HG02970 (cell line): ENCODE results near the gene NT5C.
"Not testable (repeated sequence)": the region's sequence is repeated elsewhere in the genome, so short reads cannot be mapped to it uniquely, and the experiment has no call there.

Source experiments
- ATAC-seq: cut with Tn5 transposase; IDR thresholded peaks from one replicate; pipeline ENCODE4 v1.9.1; 2021; ENCODE audit warnings: mild to moderate bottlenecking, moderate library complexity, moderate number of reproducible peaks; ENCODE audit not compliant: unreplicated experiment, low FRiP score

Gene NT5C

DNA sequence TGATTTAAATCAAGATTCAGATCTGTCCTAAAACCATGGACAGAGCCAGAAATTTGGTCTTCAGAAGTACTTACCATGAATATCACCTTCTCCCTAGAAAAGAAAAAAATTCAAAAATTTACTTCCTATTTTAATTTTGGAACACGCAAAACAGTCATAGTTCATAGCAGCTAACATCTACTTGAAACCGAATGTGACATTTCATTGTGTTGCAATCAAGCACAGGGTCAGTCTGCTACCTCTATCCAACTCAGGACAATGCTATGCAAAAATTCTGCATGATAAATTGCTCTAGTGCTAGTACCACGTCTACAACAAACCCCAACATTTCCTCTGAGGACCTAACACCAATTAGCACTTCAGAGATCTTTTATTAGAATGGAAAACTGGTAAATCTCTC, 15.1 kb upstream of the NT5C start:
- ATAC-seq = no peak

GRCh38 chr17:75144816-75145512, 13.4 kb upstream of the NT5C start:
- ATAC-seq = no peak

DNA sequence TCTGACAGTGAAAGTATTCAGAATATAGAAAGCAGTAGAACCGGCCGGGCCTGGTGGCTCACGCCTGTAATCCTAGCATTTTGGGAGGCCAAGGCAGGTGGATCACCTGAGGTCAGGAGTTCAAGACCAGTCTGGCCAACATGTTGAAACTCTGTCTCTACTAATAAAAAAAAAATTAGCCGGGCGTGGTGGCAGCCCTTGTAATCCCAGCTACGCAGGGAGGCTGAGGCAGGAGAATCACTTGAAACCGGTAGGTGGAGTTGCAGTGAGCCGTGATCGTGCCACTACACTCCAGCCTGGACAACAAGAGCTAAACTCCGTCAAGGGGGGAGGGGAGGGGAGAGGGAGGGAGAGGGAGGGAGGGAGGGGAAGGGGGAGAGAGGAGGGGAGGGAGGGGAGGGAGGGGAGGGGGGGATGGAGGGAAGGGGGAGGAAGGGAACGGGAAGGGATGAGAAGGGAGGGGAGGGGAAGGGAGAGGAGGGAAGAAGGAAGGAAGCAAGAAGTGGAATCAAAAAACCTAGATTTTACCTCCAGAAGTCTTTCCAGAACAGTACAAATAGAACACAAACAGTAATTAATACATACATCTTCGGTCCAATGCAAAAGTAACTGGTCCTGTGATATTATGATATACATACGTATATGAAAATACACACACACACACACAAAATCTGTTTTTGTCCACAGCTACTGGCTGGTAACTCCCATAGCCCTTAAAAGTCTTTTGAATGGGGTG, 10.9 kb upstream of the NT5C start:
- no peak for ATAC-seq

GRCh38 chr17:75138519-75138918, 7.0 kb upstream of the NT5C start:
- no peak for ATAC-seq

- not testable (repeated sequence) for ATAC-seq
These were observed 6.2 kb upstream of the NT5C start for GRCh38 chr17:75137762-75138161.

GRCh38 chr17:75135946-75136345, 4.4 kb upstream of the NT5C start:
- no peak for ATAC-seq

GRCh38 chr17:75135452-75135851, 3.9 kb upstream of the NT5C start:
- no peak for ATAC-seq

DNA sequence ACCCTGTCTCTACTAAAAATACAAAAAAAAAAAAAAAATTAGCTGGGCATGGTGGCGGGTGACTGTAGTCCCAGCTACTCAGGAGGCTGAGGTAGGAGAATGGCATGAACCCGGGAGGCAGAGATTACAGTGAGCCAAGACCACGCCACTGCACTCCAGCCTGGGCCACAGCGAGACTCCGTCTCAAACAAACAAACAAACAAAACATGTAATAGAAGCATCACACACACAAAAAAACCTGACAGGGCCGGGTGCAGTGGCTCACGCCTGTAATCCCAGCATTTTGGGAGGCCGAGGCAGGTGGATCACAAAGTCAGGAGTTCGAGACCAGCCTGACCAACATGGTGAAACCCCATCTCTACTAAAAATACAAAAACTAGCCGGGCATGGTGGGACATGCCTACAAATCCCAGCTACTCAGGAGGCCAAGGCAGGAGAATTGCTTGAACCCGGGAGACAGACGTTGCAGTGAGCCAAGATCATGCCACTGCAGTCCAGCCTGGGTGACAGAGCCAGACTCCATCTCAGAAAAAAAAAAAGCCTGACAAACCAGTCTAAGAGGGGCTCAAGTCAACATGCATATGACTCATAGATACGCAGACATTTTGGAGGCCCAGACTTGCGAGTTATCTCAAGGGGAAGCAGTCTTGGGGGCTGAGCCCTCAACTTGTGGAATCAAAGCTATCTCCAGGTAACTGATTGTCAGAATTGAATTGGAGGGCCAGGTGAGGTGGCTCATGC, 2.2 kb upstream of the NT5C start:
- not testable (repeated sequence) for ATAC-seq

GRCh38 chr17:75133001-75133400, 1.5 kb upstream of the NT5C start:
- ATAC-seq = no peak

DNA sequence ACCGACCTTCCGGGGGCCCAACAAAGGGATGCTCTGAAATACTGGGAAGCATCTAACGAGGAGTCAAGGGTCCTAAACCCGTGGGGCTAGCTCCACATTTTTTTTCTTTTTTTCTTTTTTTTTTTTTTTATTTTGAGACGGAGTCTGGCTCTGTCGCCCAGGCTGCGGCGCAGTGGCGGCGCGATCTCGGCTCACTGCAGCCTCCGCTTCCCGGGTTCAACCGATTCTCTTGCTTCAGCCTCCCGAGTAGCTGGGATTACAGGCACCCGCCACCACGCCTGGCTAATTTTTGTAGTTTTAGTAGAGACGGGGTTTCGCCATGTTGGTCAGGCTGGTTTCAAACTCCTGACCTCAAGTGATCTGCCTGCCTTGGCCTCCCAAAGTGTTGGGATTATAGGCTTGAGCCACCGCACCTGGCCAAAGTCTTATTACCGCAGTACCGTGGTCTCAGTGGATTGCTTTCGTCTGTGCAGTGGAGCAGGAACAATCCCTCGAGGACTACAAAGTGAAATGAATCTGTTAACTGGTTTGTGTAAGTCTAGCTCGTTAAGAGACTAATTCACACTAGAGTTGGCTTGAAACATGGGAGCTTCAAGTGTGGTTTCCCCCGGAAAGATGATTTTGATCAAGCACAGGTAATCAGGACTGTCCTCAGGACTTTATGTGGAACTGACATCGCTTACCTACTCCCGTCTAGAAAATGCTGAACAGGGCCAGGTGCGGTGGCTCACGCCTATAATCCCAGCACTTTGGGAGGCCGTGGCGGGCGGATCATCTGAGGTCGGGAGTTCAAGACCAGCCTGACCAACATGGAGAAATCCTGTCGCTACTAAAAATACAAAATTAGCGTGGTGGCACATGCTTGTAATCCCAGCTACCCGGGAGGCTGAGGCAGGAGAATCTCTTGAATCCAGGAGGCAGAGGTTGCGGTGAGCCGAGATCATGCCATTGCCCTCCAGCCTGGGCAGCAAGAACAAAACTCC, 767 bp upstream of the NT5C start:
- not testable (repeated sequence) for ATAC-seq

DNA sequence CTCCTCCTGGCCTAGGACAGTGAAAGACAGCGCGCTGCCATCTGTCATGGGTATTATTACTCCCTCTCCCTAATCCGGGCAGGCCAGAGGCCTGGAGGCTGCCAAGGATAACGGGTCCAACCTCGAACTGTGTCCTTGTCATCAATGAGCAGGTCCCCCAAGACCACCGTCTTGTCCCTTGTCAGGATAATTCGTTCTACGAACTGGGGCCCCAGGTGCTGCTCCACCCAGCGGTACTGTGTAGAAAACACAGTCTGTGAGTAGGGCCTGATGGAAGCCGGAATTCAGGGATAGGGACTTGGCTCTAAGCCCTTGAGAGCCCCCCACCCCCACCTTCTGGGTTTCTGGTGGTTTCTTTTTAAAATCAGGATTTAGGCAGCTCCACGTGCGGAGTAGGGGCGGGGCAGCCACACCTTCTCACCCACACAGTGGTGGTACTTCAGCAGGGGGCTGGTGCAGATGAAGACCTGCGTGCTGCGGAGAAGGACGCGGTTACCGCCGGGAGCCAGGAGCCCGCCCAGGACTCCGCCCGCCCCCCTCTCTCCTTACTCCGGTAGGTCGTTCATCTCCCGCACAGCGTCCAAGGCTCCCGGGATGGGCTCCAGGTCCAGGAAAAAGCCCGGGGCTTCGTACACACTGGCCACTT, 787 bp downstream of the NT5C start:
- ATAC-seq = no peak

DNA sequence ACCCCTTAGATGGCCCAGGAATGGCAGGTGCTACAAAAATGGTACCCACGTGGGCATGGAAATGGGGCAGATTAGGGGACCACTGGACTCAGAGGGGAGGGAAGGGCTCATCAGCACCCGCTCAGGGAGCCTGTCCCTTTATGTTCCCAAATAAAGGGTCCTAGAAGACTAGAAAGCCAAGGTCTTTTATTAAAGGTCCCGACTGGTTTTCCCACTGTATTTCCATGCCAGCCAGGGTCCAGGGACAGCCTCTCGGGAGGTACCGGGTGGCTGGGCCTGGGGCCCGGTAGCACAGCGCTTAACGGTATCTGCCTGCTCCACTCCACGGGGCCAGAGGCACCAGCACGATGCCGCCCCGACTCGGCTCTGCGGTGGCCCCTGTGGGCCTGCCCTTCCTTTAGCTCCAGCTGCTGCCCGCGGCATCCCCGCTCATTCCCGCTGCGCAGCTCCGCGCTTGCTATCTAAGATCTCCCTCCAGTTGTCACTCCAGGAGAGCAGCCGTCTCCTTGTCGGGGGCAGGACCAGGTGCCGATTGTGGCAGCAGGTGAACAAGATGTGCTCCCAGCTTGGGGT, 1.4 kb downstream of the NT5C start:
- ATAC-seq = no peak

DNA sequence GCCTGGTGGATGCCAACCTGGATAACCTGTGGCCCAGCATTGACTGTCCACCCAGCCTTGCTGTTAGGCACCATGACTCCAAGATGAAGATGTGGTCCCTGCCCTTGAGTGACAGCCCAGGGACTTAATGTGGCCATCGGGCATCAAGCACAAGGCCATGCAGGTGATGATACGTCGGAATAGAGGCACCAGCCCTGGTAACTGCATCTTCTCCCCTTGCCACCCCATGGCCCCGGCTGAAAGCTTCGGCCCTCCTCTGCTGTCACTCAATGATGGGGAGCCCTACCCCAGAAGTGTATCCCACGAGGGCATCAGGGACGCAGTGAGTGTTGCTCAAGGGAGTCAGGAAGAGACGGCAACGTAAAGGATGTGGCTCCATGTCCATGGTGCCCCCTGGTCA, 2.0 kb downstream of the NT5C start:
- no peak for ATAC-seq

DNA sequence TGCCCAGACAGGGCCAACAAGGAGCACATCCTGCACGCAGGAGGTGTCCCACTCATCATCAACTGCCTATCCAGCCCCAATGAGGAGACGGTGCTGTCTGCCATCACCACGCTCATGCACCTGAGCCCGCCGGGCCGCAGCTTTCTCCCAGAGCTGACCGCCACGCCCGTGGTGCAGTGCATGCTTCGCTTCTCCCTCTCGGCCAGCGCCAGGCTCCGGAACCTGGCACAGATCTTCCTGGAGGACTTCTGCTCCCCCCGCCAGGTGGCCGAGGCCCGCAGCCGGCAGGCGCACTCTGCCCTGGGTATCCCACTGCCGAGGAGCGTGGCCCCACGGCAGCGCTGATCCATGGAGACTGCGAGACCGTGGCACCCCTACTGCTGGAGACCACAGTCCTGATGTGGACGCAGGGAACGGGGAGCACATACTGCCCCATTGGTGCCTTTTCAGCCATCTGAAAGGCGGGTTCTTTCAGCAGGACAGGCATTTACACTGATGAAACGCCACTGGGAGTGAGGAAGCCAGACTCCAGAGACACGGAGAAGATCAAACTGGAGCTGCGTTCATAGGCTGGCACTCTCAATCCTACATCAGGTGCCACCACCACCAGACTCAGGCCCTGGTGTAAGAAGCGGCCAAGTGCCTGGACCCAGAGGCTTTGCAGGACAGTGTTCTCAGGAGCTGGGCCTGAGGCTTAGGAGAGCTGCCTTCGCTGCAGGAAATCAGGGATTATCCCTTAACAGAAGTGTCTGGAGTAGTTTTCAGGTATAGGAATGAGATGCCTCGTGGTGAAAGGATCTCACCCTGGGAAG, 2.6 kb downstream of the NT5C start:
- no peak for ATAC-seq

GRCh38 chr17:75127936-75128335, 3.6 kb downstream of the NT5C start:
- ATAC-seq = not testable (repeated sequence)

DNA sequence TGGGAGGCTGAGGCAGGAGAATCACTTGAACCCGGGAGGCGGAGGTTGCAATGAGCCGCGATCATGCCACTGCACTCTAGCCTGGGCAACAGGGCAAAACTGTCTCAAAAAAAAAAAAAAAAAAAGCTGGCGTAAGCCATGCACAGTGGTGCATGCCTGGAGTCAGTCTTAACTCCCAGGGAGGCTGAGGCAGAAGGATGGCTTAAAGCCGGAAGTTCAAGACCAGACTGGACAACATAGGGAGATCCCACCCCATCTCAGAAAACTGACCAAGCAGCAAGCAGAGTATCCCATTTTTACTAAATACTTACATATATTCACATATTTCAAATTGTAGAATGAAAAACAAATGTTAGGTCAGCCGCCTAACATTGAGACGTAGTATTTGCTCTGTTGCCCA, 4.6 kb downstream of the NT5C start:
- no peak for ATAC-seq

DNA sequence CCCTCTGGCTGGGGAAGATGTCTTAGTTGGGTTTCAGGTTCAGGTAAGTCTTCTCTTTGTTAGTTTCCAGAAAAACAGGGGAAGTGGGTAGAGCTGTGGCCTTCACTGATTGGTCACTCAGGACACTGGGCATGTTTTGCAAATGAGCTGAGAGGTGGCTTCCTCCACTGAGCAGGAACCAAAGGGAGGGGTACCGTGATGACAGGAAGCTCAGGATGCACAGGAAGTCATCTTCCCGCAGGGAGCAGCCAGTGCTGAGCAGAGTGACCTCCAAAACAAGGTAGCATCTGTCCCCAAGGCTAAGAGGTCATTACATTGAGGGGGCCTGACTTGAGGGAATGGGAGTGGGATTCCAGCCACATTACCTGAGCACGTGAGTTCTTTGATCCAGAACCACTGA, 5.6 kb downstream of the NT5C start:
- ATAC-seq = no peak

DNA sequence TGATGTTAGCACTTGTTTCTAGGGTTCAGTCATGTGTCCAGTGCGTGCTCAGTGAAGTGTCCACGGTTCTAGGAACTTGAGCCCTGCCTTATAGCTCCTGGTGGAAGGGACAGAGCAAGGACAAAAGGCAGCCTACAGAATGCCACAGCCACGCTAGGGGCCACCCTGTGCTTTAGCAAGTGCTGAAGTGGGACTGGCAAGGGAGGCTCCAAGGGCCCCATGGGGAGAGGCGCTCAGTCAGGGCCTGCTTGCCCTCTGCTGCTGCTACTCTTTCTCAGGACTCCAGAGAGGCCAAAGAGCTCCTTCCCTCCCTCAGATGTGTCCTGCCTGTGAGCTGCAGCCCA, 6.8 kb downstream of the NT5C start:
- ATAC-seq = no peak
